Neutrophil (primary cell): ENCODE data around the gene TGFBR1.

Source experiments
- H3K27ac ChIP-seq: fragments of 200-600 bp; sonication (generic); 2 replicates; pipeline ENCODE4 v1.5.1; 2016; ENCODE audit warnings: mild to moderate bottlenecking, moderate library complexity
- H3K27me3 ChIP-seq: fragments of 200-600 bp; sonication (generic); 2 replicates; pipeline ENCODE4 v1.6.0; 2016; ENCODE audit warnings: mild to moderate bottlenecking
- H3K36me3 ChIP-seq: fragments of 200-600 bp; sonication (generic); 2 replicates; pipeline ENCODE4 v1.5.1; 2017
- H3K4me1 ChIP-seq, 2 experiments: fragments of 200-600 bp in 1 of 2; sonication (generic) in 1 of 2; 1 replicate in 1 of 2; 2 replicates in 1 of 2; pipeline versions ENCODE4 v1.5.1 to v1.6.1; 2013 to 2016; ENCODE audit warnings: low read depth in 1 of 2, low read length in 1 of 2, mild to moderate bottlenecking in 1 of 2, moderate library complexity in 1 of 2; ENCODE audit not compliant: control insufficient read depth in 1 of 2, insufficient read depth in 1 of 2
- H3K4me3 ChIP-seq, 2 experiments: fragments of 200-600 bp in 1 of 2; sonication (generic) in 1 of 2; 1 replicate in 1 of 2; 2 replicates in 1 of 2; pipeline ENCODE4 v1.5.1; 2013 to 2016; ENCODE audit warnings: low read depth in 1 of 2, low read length in 1 of 2, mild to moderate bottlenecking in 1 of 2, moderate library complexity in 1 of 2
- H3K9me3 ChIP-seq: fragments of 200-600 bp; sonication (generic); 2 replicates; pipeline ENCODE4 v1.5.1; 2016
- CTCF ChIP-seq: fragments of 200-600 bp; sonication (generic); IDR thresholded peaks from 2 replicates; pipeline ENCODE4 v1.5.1; 2016; ENCODE audit warnings: antibody characterized with exemption

The TGFBR1 gene

GRCh38 chr9:99130069-99130468 is 25.2 kb downstream of the TGFBR1 start:
- peaks cover 16% of the 10 kb centered on the region for H3K36me3 ChIP-seq
- H3K4me3 ChIP-seq: no peak overlapping the region
- no peak for TF ChIP-seq CTCF
- H3K27me3 ChIP-seq: no peaks in the 10 kb centered on the region
- peaks cover 11 to 51% of the 10 kb centered on the region in 2 experiments for H3K4me1 ChIP-seq
- H3K27ac ChIP-seq: peak overlapping the region; percentile 71
- no peaks in the 10 kb centered on the region for H3K9me3 ChIP-seq

DNA sequence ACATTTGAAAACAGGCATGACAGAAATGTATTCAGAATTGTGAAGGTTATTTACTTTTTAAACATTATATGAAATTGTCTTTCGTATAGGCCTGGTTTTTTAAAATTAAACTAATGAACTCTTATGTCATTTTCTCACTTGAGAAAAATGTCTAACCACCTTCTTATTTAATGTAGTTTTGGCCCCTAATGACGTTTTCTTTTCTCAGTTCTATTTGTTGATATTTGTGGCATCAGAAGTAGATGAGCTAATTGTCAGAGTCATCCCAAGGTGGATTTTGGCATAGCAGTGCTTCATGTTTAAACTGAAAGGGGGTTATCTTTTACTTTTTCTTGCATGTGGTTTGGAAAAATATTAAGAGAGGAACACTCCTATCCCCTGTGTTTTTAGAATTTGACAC is 28.2 kb downstream of the TGFBR1 start:
- Histone ChIP-seq H3K27me3 (no peaks in the 10 kb centered on the region), H3K27ac (peak overlapping the region; percentile 29), H3K4me1 (peaks cover 25 to 54% of the 10 kb centered on the region in 2 experiments), H3K36me3 (peaks cover 19% of the 10 kb centered on the region), H3K4me3 (no peak overlapping the region), H3K9me3 (no peaks in the 10 kb centered on the region)
- TF ChIP-seq CTCF: no peak

DNA sequence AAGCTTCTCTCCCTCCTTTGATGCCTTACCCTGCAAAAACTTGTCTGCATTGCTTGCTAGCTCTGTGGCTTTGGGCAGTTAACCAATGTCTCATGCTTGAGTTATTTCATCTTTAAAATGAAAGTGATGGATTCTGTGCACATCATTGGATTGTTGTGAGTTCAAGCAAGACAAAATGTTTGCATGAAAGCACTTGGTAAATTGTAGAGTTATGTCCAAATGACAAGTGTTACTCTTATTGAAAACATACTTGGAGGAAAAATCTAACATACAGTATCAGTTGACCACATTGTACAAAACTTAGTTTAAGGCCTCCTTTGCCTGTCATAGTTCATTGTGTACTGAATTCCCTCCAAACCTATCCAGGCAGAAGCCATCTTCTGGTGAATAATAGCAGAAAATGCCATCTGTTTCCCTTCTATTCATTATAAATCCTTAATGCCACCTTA is 30.0 kb downstream of the TGFBR1 start:
- peaks cover 21 to 43% of the 10 kb centered on the region in 2 experiments for H3K4me1 ChIP-seq

DNA sequence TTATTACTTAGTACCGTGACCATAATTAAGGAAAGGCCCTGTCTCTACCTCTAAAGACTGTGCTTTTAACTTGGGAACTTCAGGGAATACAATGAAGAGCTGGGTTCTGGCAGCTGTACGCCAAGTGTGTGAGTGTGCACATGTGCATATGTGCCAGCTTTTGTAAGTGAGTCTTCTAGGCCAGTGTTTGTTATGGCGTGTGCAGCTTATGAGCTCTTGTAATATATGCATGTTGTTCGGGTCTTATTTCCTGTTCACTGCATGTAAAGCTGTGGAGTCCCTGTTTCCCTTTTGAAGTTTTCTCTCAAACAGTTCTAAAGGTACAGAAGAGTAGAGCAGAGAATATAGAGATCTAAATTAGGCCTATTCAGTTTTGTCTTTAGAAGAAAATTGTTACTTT is 30.5 kb downstream of the TGFBR1 start:
- Histone ChIP-seq H3K9me3 (no peaks in the 10 kb centered on the region), H3K36me3 (peaks cover 41% of the 10 kb centered on the region), H3K4me1 (peaks cover 21 to 38% of the 10 kb centered on the region in 2 experiments), H3K27me3 (no peaks in the 10 kb centered on the region), H3K27ac (peak overlapping the region; percentile 37), H3K4me3 (no peak overlapping the region)
- TF ChIP-seq CTCF: no peak

More for the DNA sequence above, 30.0 kb downstream of the TGFBR1 start:
- no peak for TF ChIP-seq CTCF
- Histone ChIP-seq H3K4me3 (no peak overlapping the region), H3K36me3 (peaks cover 36% of the 10 kb centered on the region), H3K27ac (peak overlapping the region; percentile 37), H3K27me3 (no peaks in the 10 kb centered on the region), H3K9me3 (no peaks in the 10 kb centered on the region)

DNA sequence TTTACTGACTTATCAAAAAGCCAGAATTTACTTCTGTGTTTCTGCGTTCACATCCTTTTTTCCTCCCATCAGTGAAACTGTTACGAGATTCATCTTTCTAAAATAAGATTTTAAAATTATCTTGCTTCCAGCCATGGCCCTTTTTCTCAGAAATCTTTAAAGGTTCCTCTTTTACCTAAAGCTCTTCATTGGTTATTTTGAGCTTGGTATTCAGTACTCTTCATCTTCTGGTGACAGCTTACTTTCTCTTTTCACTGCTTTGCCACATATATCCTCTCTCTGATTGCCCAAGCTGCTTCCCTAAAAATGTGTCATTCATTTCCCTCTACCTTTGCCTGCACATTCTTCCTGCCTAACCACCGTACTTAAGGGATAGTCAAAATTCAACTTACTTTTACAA is 32.3 kb downstream of the TGFBR1 start:
- Histone ChIP-seq H3K9me3 (no peaks in the 10 kb centered on the region), H3K36me3 (peaks cover 47% of the 10 kb centered on the region), H3K4me3 (peak overlapping the region; percentile 17 to 41), H3K27ac (peak overlapping the region; percentile 85), H3K4me1 (peaks cover 21 to 33% of the 10 kb centered on the region in 2 experiments), H3K27me3 (no peaks in the 10 kb centered on the region)
- no peak for TF ChIP-seq CTCF

GRCh38 chr9:99137891-99138290 is 33.0 kb downstream of the TGFBR1 start:
- no peak for TF ChIP-seq CTCF
- H3K4me3 ChIP-seq: no peak overlapping the region
- peaks cover 47% of the 10 kb centered on the region for H3K36me3 ChIP-seq
- no peaks in the 10 kb centered on the region for H3K9me3 ChIP-seq
- no peaks in the 10 kb centered on the region for H3K27me3 ChIP-seq
- peak overlapping the region; percentile 85 for H3K27ac ChIP-seq
- H3K4me1 ChIP-seq: peaks cover 21 to 33% of the 10 kb centered on the region in 2 experiments
